Heart right ventricle (tissue), 16 donors: ENCODE data around the gene CFAP54. TPM values are rescaled to one million over a fixed set of nuclear protein-coding genes. Genes with fewer than 3 reads are reported as not detected.

Source experiments
- ATAC-seq, 8 donors: fragments of 200-7000 bp; cut with Tn5 transposase; one replicate each; pipeline ENCODE4 v1.9.1; 2020; ENCODE audit warnings: mild to moderate bottlenecking in 8 of 8, moderate library complexity in 8 of 8, moderate number of reproducible peaks in 1 of 8
- DNase-seq, 2 donors: peaks; one replicate each; pipeline ENCODE4 v3.0.0-alpha.2; 2020
- H3K27ac ChIP-seq, 10 donors: fragments of 200-600 bp; sonication (generic) in 2 of 10; one replicate each; pipeline versions ENCODE4 v1.5.0 to v1.8.0; 2020 to 2022; ENCODE audit warnings: mild to moderate bottlenecking in 3 of 10
- H3K27me3 ChIP-seq, 7 donors: fragments of 200-600 bp; one replicate each; pipeline ENCODE4 v1.8.0; 2021 to 2022; ENCODE audit warnings: mild to moderate bottlenecking in 2 of 7
- H3K36me3 ChIP-seq, 9 donors: fragments of 200-600 bp; sonication (generic) in 1 of 9; one replicate each; pipeline versions ENCODE4 v1.5.0 to v1.8.0; 2020 to 2022; ENCODE audit warnings: mild to moderate bottlenecking in 2 of 9
- H3K4me1 ChIP-seq, 9 donors: fragments of 200-600 bp; sonication (generic) in 1 of 9; one replicate each; pipeline versions ENCODE4 v1.5.0 to v1.8.0; 2020 to 2022; ENCODE audit warnings: mild to moderate bottlenecking in 4 of 9
- H3K4me3 ChIP-seq, 10 donors: fragments of 200-600 bp; sonication (generic) in 2 of 10; one replicate each; pipeline versions ENCODE4 v1.5.0 to v1.8.0; 2020 to 2022; ENCODE audit warnings: mild to moderate bottlenecking in 7 of 10, moderate library complexity in 2 of 10
- H3K9me3 ChIP-seq, 11 donors: fragments of 200-600 bp in 10 of 11; sonication (generic) in 2 of 11; one replicate each; pipeline versions ENCODE4 v1.5.0 to v1.8.0; 2013 to 2022; ENCODE audit warnings: mild to moderate bottlenecking in 2 of 11, control low read depth in 1 of 11, moderate library complexity in 1 of 11
- CTCF ChIP-seq, 9 donors: fragments of 200-600 bp; sonication (generic) in 2 of 9; IDR thresholded peaks; one replicate each; pipeline versions ENCODE4 v1.5.0 to v1.8.0; 2021 to 2022; ENCODE audit warnings: antibody characterized with exemption in 9 of 9, mild to moderate bottlenecking in 5 of 9, moderate library complexity in 1 of 9
- WGBS, 2 donors: extraction: QIAGEN DNeasy Blood & Tissue Kit; methylation state at CpG; one replicate each; pipeline ENCODE4 v1.1.7; 2013; ENCODE audit warnings: inconsistent platforms in 1 of 2; 5-methylcytosine and 5-hydroxymethylcytosine counted together
- intact Hi-C, 10 donors: fragments of 100-400 bp; cut with DNase I; formaldehyde crosslinking; loops; one replicate each; pipeline versions ENCODE4 v1.11.1 to v1.14.2; 2022
- polyA plus RNA-seq, 2 donors: library from polyadenylated mRNA; stranded (reverse); fragments of 200-250 nt; gene quantifications; one replicate each; pipeline ENCODE4 v1.2.3, GENCODE V29; 2013
- total RNA-seq, 10 donors: library from RNA; stranded (reverse); fragmentation: NEBNext Ultra II Directional in 3 of 10; extraction: Animal tissue kit (Norgen Biotek cat#: 25700) in 3 of 10; gene quantifications; one replicate each; pipeline versions ENCODE4 v1.2.1 to v1.2.4, GENCODE V29; 2021 to 2023
- donor health status: Arrhythmogenic right ventricular cardiomyopathy.
- donor health status: ischemic (EF 13 %, LVEDD 7.1; RV severe dilation, severe dysfunction).
- donor health status: healthy with polysubstance abuse.
- donor health status: DM: no; HTN: yes; CAD: no.
- donor health status: DM: no; HTN: no; CAD: no.
- donor health status: ischemic (EF 25% LVEDD 6.9; RV normal size, moderate dysfunction).
- donor health status: ischemic (EF 25% LVEDD 5.7; RV mildly dilated, moderate dysfunction).
- donor health status: healthy.
- donor health status: DM: yes; HTN: yes; CAD: no.
- donor health status: Ischemic cardiomyopathy.
- donor health status: ischemic (EF 35%, LVEDD 5.7; RV mildly dilated, moderate dysfunction).
- donor health status: nonischemic (EF 11% LVEDD 7.7; RV severe dilation, severe dysfunction).
- donor health status: DM: yes; HTN: yes; CAD: no.
- donor health status: PGD.
- donor health status: ischemic (EF 29% LVEDD 5.4; RV normal size, mild dysfunction).
- donor health status: nonischemic (EF 23%, LVEDD 6.1; RV moderate dilation, normal function).

Gene CFAP54
- total and polyA plus RNA-seq, 12 donors = 0.07 to 0.35 (median 0.21) TPM; not detected in 2

DNA sequence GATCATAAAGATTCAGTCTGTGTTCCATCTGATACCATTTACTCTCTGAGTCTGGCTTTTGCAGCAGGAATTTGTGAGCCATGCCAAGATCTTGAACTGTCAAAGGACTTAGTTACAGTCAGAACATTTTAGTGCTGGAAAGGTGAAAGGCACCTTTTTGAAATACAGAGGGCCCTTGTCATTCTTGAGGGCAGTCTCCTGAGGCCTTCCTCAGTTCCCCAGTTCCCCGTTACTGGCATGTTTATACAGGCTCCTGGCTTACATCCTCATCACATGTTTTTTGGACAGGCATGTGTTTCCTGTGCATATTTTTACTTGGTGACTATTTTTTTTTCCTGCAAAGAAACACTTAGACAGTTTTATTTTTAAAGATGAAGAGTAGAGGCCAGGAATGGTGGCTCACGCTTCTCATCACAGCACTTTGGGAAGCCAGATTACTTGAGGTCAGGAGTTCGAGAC is 21.0 kb downstream of the CFAP54 start:
- intact Hi-C loops = loop anchor here in 5 of 10 donors (5.0 to 10.0 kb wide), 6 partner anchors 286 to 596 kb away; no protein-coding TSS in a partner anchor
- Histone ChIP-seq H3K4me1 (peaks cover 0 to 14% (median 4%) of the 10 kb centered on the region in 9 donors), H3K27me3 (no peaks in the 10 kb centered on the region), H3K36me3 (no peaks in the 10 kb centered on the region), H3K27ac (peak overlapping the region in 7 of 10 donors; percentile 2 to 57 (median 35)), H3K9me3 (no peaks in the 10 kb centered on the region), H3K4me3 (no peak overlapping the region)
- peak in 7 of 8 donors; percentile 42 to 78 (median 72) for ATAC-seq
- peak in 1 of 2 donors; percentile 21 for DNase-seq
- 49 to 57% methylated on average over 3 of the region's 3 CpGs for WGBS, 2 donors
- no peak for TF ChIP-seq CTCF (IDR thresholded peaks at IDR 0.05)

DNA sequence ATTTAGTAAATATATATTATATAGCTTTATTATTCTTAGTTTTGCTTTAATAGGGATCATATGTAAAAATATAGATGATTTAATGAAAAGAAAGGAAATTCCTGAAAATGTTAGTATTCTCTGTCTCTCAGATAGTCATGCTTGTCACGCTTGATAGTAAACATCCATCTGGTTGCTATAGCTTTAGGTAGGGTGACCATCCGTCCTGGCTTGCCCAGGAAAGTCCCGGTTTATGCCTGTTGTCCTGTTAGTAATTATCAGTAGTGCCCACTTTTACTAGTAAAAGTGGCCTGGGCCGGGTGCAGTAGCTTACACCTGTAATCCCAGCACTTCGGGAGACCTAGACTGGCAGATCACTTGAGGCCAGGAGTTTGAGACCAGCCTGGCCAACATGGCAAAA is 23.8 kb downstream of the CFAP54 start:
- DNase-seq = no peak
- 94 to 96% methylated on average over 5 of the region's 5 CpGs for WGBS, 2 donors
- intact Hi-C loops = loop anchor here in 5 of 10 donors (5.0 to 10.0 kb wide), 6 partner anchors 288 to 598 kb away; no protein-coding TSS in a partner anchor
- H3K27me3 ChIP-seq = no peaks in the 10 kb centered on the region
- no peaks in the 10 kb centered on the region for H3K9me3 ChIP-seq
- H3K36me3 ChIP-seq = no peaks in the 10 kb centered on the region
- H3K4me3 ChIP-seq = no peak overlapping the region
- ATAC-seq = no peak
- TF ChIP-seq CTCF (IDR thresholded peaks at IDR 0.05) = no peak
- H3K4me1 ChIP-seq = peaks cover 0 to 16% (median 4%) of the 10 kb centered on the region in 9 donors
- H3K27ac ChIP-seq = no peak overlapping the region

DNA sequence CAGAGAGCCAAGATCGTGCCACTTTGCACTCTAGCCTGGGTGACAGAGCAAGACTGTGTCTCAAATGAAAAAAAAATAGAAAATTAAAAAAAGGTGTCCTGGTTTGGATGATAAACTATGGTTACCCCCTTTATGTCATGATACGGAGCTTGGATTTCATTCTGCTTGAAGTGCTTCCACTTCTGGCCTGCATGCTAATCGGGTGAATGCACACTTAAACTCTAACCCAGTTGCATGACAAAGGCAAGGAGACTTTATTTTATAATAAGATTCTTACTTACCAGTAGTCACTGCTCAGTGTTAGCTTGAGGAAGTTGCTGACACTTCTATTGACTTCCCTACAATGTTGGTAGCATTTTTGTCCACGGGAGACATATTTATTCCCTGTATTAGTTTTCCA is 24.3 kb downstream of the CFAP54 start:
- H3K27ac ChIP-seq = no peak overlapping the region
- no peaks in the 10 kb centered on the region for H3K36me3 ChIP-seq
- H3K9me3 ChIP-seq = no peaks in the 10 kb centered on the region
- 80 to 86% methylated on average over 4 of the region's 4 CpGs for WGBS, 2 donors
- peaks cover 0 to 16% (median 4%) of the 10 kb centered on the region in 9 donors for H3K4me1 ChIP-seq
- H3K4me3 ChIP-seq = no peak overlapping the region
- intact Hi-C loops = loop anchor here in 5 of 10 donors (5.0 to 10.0 kb wide), 6 partner anchors 289 to 599 kb away; no protein-coding TSS in a partner anchor
- no peak for ATAC-seq
- no peaks in the 10 kb centered on the region for H3K27me3 ChIP-seq
- no peak for TF ChIP-seq CTCF (IDR thresholded peaks at IDR 0.05)
- DNase-seq = no peak

DNA sequence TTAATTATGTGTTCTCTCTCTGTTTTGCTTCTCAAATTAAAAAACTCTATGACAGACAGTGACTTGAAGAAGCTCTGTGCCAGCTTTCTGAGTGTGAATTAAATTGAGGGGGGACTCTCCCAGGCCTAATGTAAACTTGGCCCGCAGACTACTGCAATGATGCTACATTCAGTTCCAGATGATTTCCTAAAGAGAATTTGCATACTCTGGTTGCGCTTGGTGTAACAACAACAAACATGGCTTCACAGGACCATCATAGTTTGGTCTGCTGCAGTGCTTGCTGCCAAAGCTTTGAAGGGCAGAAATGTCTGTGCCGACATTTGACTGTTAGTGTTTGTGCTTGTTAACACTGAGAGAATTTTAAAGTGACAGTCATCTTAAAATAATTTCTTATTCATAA is 25.0 kb downstream of the CFAP54 start:
- Histone ChIP-seq H3K36me3 (no peaks in the 10 kb centered on the region), H3K4me3 (no peak overlapping the region), H3K4me1 (peaks cover 0 to 16% (median 4%) of the 10 kb centered on the region in 9 donors), H3K27ac (no peak overlapping the region), H3K9me3 (no peaks in the 10 kb centered on the region), H3K27me3 (no peaks in the 10 kb centered on the region)
- ATAC-seq = no peak
- no peak for DNase-seq
- WGBS, 2 donors = 51 to 55% methylated on average over 3 of the region's 3 CpGs
- intact Hi-C loops = loop anchor here in 5 of 10 donors (5.0 to 10.0 kb wide), 6 partner anchors 290 to 600 kb away; no protein-coding TSS in a partner anchor
- no peak for TF ChIP-seq CTCF (IDR thresholded peaks at IDR 0.05)
